A549 (cell line): ENCODE measurements around the gene LSM7.

ENCODE experiments used
- CBX8 ChIP-seq: fragments of 200-600 bp; sonication (generic); IDR thresholded peaks from 2 replicates; pipeline ENCODE4 v1.6.1; 2016
- CEBPB ChIP-seq, 2 experiments: fragments of >200 bp in 1 of 2; sonication (Bioruptor Twin) in 1 of 2; formaldehyde crosslinking in 1 of 2; IDR thresholded peaks; 2 replicates each; pipeline ENCODE4 v1.6.1; 2012 to 2016
- CHD4 ChIP-seq: fragments of 200-600 bp; sonication (generic); IDR thresholded peaks from 2 replicates; pipeline ENCODE4 v1.6.1; 2016; ENCODE audit warnings: antibody characterized with exemption, mild to moderate bottlenecking, borderline replicate concordance
- CTCF ChIP-seq: fragments of >200 bp; sonication (Bioruptor Twin); formaldehyde crosslinking; IDR thresholded peaks from 3 replicates; pipeline ENCODE4 v1.5.1; 2016
- HEYL ChIP-seq: fragments of 250-450 bp; sonication (Bioruptor Pico); IDR thresholded peaks from 2 replicates; pipeline ENCODE4 v1.8.0; 2021; ENCODE audit warnings: mild to moderate bottlenecking, moderate library complexity
- KDM1A ChIP-seq: fragments of 200-600 bp; sonication (generic); IDR thresholded peaks from 2 replicates; pipeline ENCODE4 v1.6.1; 2016; ENCODE audit warnings: low read depth, mild to moderate bottlenecking
- MAX ChIP-seq: IDR thresholded peaks from 2 replicates; pipeline ENCODE4 v1.6.1; 2012
- POLR2A ChIP-seq: IDR thresholded peaks from 2 replicates; pipeline ENCODE4 v1.6.1; 2012; ENCODE audit warnings: mild to moderate bottlenecking, low read length
- USF2 ChIP-seq: fragments of 450-650 bp; IDR thresholded peaks from 2 replicates; pipeline ENCODE4 v1.6.1; 2014; ENCODE audit warnings: antibody characterized with exemption
- ZFP36 ChIP-seq: fragments of 450-650 bp; IDR thresholded peaks from 2 replicates; pipeline ENCODE4 v1.6.1; 2014; ENCODE audit warnings: borderline replicate concordance; ENCODE audit not compliant: partially characterized antibody

- no peak for TF ChIP-seq HEYL (CRISPR knock-in tag)
- TF ChIP-seq POLR2A = no peak
- TF ChIP-seq USF2 = no peak
- no peak for TF ChIP-seq CTCF
- no peak for TF ChIP-seq MAX
- TF ChIP-seq CEBPB (IDR thresholded peaks at IDR 0.05) = no peak
- TF ChIP-seq CBX8 = no peak
- TF ChIP-seq ZFP36 = no peak
- no peak for TF ChIP-seq CHD4
- TF ChIP-seq KDM1A = no peak
Measured at GRCh38 chr19:2357279-2358206, 29.2 kb upstream of the LSM7 start.
